HCT116 (cell line): ENCODE results near the gene C3orf85. TPM values are rescaled to one million over a fixed set of nuclear protein-coding genes. Genes with fewer than 3 reads are reported as not detected.

Experiments
- ATAC-seq: fragments of 200-7000 bp; cut with Tn5 transposase; 2 replicates; pipeline ENCODE4 v1.9.1; 2020; ENCODE audit warnings: mild to moderate bottlenecking, moderate library complexity
- BruUV-seq: library from RNA; stranded (reverse); fragments of 400-500 nt; replicated peaks from 2 replicates; lab custom pipeline; 2021; lab: Mats Ljungman, UMichigan
- CTCF ChIA-PET: fragments of 300-600 bp; sonication (Branson Sonifier 250); formaldehyde crosslinking; loops from one replicate; lab custom pipeline; 2021; ENCODE audit warnings: antibody characterized with exemption; lab: Charles Lee
- POLR2A ChIA-PET: fragments of 300-600, 350-600 bp; sonication (Branson Sonifier 250); formaldehyde crosslinking; loops from one replicate; lab custom pipeline; 2021; ENCODE audit warnings: antibody characterized with exemption; lab: Charles Lee
- RAD21 ChIA-PET, 2 experiments: fragments of 300-600 bp; sonication (Branson Sonifier 250); formaldehyde crosslinking; loops; one replicate each; lab custom pipeline; 2023; ENCODE audit warnings: low total read pairs in 2 of 2; ENCODE audit not compliant: uncharacterized antibody in 2 of 2, unreplicated experiment in 2 of 2, low non-redundant PET in 1 of 2; lab: Charles Lee
- DNase-seq: peaks from one replicate; pipeline ENCODE4 v3.0.0-alpha.2; 2010; ENCODE audit warnings: low read depth, low spot score
- H2AFZ ChIP-seq: fragments of 200-600 bp; shearing (Covaris generic), sonication (generic); 2 replicates; pipeline ENCODE4 v1.6.1; 2017; ENCODE audit warnings: low read depth, mixed run types, mixed read lengths, antibody characterized with exemption, low read length; ENCODE audit not compliant: poor library complexity, severe bottlenecking
- H3K27ac ChIP-seq: 2 replicates; pipeline ENCODE4 v1.5.1; 2012; ENCODE audit warnings: low read depth, low read length
- H3K27me3 ChIP-seq: fragments of 200-600 bp; sonication (generic); 2 replicates; pipeline ENCODE4 v1.6.1; 2016; ENCODE audit warnings: mixed run types, low read length, mixed read lengths; ENCODE audit not compliant: insufficient read depth
- H3K36me3 ChIP-seq, 2 experiments: fragments of 200-500 bp in 1 of 2; fragments of 200-600 bp in 1 of 2; sonication (Bioruptor generic) in 1 of 2; sonication (generic) in 1 of 2; 2 replicates each; pipeline versions ENCODE4 v1.5.1 to v1.6.1; 2014 to 2016; ENCODE audit warnings: low read length in 2 of 2, inconsistent platforms in 1 of 2, mixed read lengths in 1 of 2, mixed run types in 1 of 2; ENCODE audit not compliant: insufficient read depth in 2 of 2, control insufficient read depth in 1 of 2
- H3K4me1 ChIP-seq, 2 experiments: fragments of 200-600 bp in 1 of 2; sonication (generic) in 1 of 2; 2 replicates each; pipeline versions ENCODE4 v1.5.1 to v1.6.1; 2012 to 2017; ENCODE audit warnings: low read length in 2 of 2, inconsistent platforms in 1 of 2, mild to moderate bottlenecking in 1 of 2, mixed read lengths in 1 of 2, mixed run types in 1 of 2, moderate library complexity in 1 of 2; ENCODE audit not compliant: insufficient read depth in 2 of 2, control insufficient read depth in 1 of 2
- H3K4me2 ChIP-seq: fragments of 200-600 bp; sonication (generic); 2 replicates; pipeline ENCODE4 v1.6.1; 2017; ENCODE audit warnings: mixed run types, low read length, mixed read lengths
- H3K4me3 ChIP-seq, 2 experiments: fragments of 200-600 bp in 1 of 2; sonication (generic) in 1 of 2; replicated peaks in 1 of 2; 2 replicates each; pipeline ENCODE4 v1.5.1; 2011 to 2016; ENCODE audit warnings: low read length in 2 of 2, control low read depth in 1 of 2, low read depth in 1 of 2, mild to moderate bottlenecking in 1 of 2, mixed read lengths in 1 of 2, mixed run types in 1 of 2
- H3K79me2 ChIP-seq: fragments of 200-600 bp; sonication (generic); 2 replicates; pipeline ENCODE4 v1.6.1; 2017; ENCODE audit warnings: mild to moderate bottlenecking, mixed run types, low read length, moderate library complexity, mixed read lengths; ENCODE audit not compliant: insufficient read depth
- H3K9ac ChIP-seq: fragments of 200-600 bp; sonication (generic); 2 replicates; pipeline ENCODE4 v1.6.1; 2016; ENCODE audit warnings: low read length, mixed read lengths
- H3K9me2 ChIP-seq: fragments of 200-600 bp; sonication (generic), shearing (Covaris generic); 2 replicates; pipeline ENCODE4 v1.6.1; 2017; ENCODE audit warnings: mixed run types, mild to moderate bottlenecking, moderate library complexity; ENCODE audit not compliant: insufficient read depth
- H3K9me3 ChIP-seq, 2 experiments: fragments of 200-500 bp in 1 of 2; fragments of 200-600 bp in 1 of 2; sonication (Bioruptor generic) in 1 of 2; sonication (generic) in 1 of 2; 2 replicates each; pipeline ENCODE4 v1.6.1; 2014 to 2017; ENCODE audit warnings: low read length in 2 of 2, mixed read lengths in 2 of 2, inconsistent platforms in 1 of 2, low read depth in 1 of 2, mild to moderate bottlenecking in 1 of 2, mixed run types in 1 of 2, moderate library complexity in 1 of 2; ENCODE audit not compliant: control insufficient read depth in 1 of 2, insufficient read depth in 1 of 2
- H4K20me1 ChIP-seq: fragments of 200-600 bp; sonication (generic), shearing (Covaris generic); 2 replicates; pipeline ENCODE4 v1.6.1; 2017; ENCODE audit warnings: mixed run types, mild to moderate bottlenecking, moderate library complexity; ENCODE audit not compliant: insufficient read depth
- ATF3 ChIP-seq: IDR thresholded peaks from 2 replicates; pipeline ENCODE4 v1.6.1; 2012
- CBX3 ChIP-seq: IDR thresholded peaks from 2 replicates; pipeline ENCODE4 v1.6.1; 2012; ENCODE audit warnings: low read depth
- EGR1 ChIP-seq: IDR thresholded peaks from 2 replicates; pipeline ENCODE4 v1.6.1; 2012; ENCODE audit warnings: low read depth
- EZH2 ChIP-seq: fragments of 200-600 bp; sonication (generic); IDR thresholded peaks from 2 replicates; pipeline ENCODE4 v1.6.1; 2017; ENCODE audit warnings: antibody characterized with exemption, mixed run types
- EZH2phosphoT487 ChIP-seq: fragments of 200-600 bp; IDR thresholded peaks from 2 replicates; pipeline ENCODE4 v1.6.1; 2018; ENCODE audit warnings: antibody characterized with exemption, borderline replicate concordance
- FOSL1 ChIP-seq: IDR thresholded peaks from 2 replicates; pipeline ENCODE4 v1.6.1; 2012; ENCODE audit warnings: low read depth
- JUND ChIP-seq: IDR thresholded peaks from 2 replicates; pipeline ENCODE4 v1.6.1; 2012
- POLR2A ChIP-seq: IDR thresholded peaks from 2 replicates; pipeline ENCODE4 v1.7.0; 2011; ENCODE audit warnings: borderline replicate concordance; ENCODE audit not compliant: insufficient read depth, insufficient read length; ENCODE audit errors: extremely low read depth
- POLR2AphosphoS5 ChIP-seq: IDR thresholded peaks from 2 replicates; pipeline ENCODE4 v1.6.1; 2011; ENCODE audit warnings: mild to moderate bottlenecking, low read depth, low read length, moderate library complexity
- RAD21 ChIP-seq: IDR thresholded peaks from 2 replicates; pipeline ENCODE4 v1.6.1; 2012; ENCODE audit warnings: low read depth, mild to moderate bottlenecking
- SIN3A ChIP-seq: IDR thresholded peaks from 2 replicates; pipeline ENCODE4 v1.6.1; 2012; ENCODE audit warnings: low read depth
- SP1 ChIP-seq: IDR thresholded peaks from 2 replicates; pipeline ENCODE4 v1.6.1; 2012; ENCODE audit warnings: low read depth
- SRF ChIP-seq: IDR thresholded peaks from 2 replicates; pipeline ENCODE4 v1.6.1; 2012; ENCODE audit warnings: low read depth
- TCF7L2 ChIP-seq: IDR thresholded peaks from 2 replicates; pipeline ENCODE4 v1.7.0; 2011; ENCODE audit warnings: borderline replicate concordance, inconsistent platforms; ENCODE audit not compliant: insufficient read depth, insufficient read length; ENCODE audit errors: extremely low read depth
- YY1 ChIP-seq: IDR thresholded peaks from 2 replicates; pipeline ENCODE4 v1.6.1; 2011; ENCODE audit warnings: low read length, low read depth, moderate library complexity, mild to moderate bottlenecking; ENCODE audit not compliant: insufficient replicate concordance; ENCODE audit errors: extremely low read depth
- ZBTB33 ChIP-seq: IDR thresholded peaks from 2 replicates; pipeline ENCODE4 v1.6.1; 2011; ENCODE audit warnings: mild to moderate bottlenecking, low read length, moderate library complexity; ENCODE audit not compliant: insufficient replicate concordance; ENCODE audit errors: extremely low read depth
- intact Hi-C: fragments of 100-400 bp; cut with micrococcal nuclease; formaldehyde crosslinking; loops from 2 replicates; pipeline ENCODE4 v1.10.0; 2022
- total RNA-seq: library from RNA; stranded (reverse); gene quantifications from one replicate; pipeline ENCODE4 v1.2.1, GENCODE V29; 2021; ENCODE audit not compliant: unreplicated experiment
- TF ChIP-seq, protein P1 (sequence below): IDR thresholded peaks from 2 replicates; pipeline ENCODE4 v1.6.1; 2012
- TF ChIP-seq, protein P2 (sequence below), 3 experiments: fragments of 200-600 bp in 1 of 3; sonication (generic) in 1 of 3; IDR thresholded peaks in 2 of 3; conservative IDR thresholded peaks in 1 of 3; 2 replicates each; pipeline ENCODE4 v1.5.1; 2012 to 2017; ENCODE audit warnings: low read depth in 2 of 3, low read length in 2 of 3, antibody characterized with exemption in 1 of 3, borderline replicate concordance in 1 of 3, control low read depth in 1 of 3, mild to moderate bottlenecking in 1 of 3, mixed read lengths in 1 of 3, mixed run types in 1 of 3, moderate library complexity in 1 of 3; ENCODE audit not compliant: insufficient read depth in 1 of 3

The C3orf85 gene
- total RNA-seq, 1 experiment from 2014 or later, result not detected

GRCh38 chr3:109171479-109171878 is 35.0 kb downstream of the C3orf85 start:
- intact Hi-C loops, result no loop called here
- ChIA-PET RAD21 (no interaction called here), POLR2A (no interaction called here), CTCF (no interaction called here)
- H3K4me1 ChIP-seq, result peaks cover 0 to 4% of the 10 kb centered on the region in 2 experiments; a peak in 1 of 4 replicates
- TF ChIP-seq EGR1 (no peak), SIN3A (no peak), RAD21 (no peak), ATF3 (no peak), EZH2 (no peak), TCF7L2 (no peak), JUND (no peak), POLR2A (no peak), EZH2phosphoT487 (no peak), ZBTB33 (no peak), SP1 (no peak), YY1 (no peak), CBX3 (no peak), SRF (no peak), POLR2AphosphoS5 (no peak), FOSL1 (no peak)
- TF ChIP-seq, protein P1, sequence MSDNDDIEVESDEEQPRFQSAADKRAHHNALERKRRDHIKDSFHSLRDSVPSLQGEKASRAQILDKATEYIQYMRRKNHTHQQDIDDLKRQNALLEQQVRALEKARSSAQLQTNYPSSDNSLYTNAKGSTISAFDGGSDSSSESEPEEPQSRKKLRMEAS, result no peak
- TF ChIP-seq, protein P2, sequence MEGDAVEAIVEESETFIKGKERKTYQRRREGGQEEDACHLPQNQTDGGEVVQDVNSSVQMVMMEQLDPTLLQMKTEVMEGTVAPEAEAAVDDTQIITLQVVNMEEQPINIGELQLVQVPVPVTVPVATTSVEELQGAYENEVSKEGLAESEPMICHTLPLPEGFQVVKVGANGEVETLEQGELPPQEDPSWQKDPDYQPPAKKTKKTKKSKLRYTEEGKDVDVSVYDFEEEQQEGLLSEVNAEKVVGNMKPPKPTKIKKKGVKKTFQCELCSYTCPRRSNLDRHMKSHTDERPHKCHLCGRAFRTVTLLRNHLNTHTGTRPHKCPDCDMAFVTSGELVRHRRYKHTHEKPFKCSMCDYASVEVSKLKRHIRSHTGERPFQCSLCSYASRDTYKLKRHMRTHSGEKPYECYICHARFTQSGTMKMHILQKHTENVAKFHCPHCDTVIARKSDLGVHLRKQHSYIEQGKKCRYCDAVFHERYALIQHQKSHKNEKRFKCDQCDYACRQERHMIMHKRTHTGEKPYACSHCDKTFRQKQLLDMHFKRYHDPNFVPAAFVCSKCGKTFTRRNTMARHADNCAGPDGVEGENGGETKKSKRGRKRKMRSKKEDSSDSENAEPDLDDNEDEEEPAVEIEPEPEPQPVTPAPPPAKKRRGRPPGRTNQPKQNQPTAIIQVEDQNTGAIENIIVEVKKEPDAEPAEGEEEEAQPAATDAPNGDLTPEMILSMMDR (IDR thresholded peaks at IDR 0.05 in 2 of 3, conservative IDR thresholded peaks at IDR 0.05 in 1 of 3; ENCODE audit: borderline replicate concordance in 1 of 3, insufficient read depth in 1 of 3, low read depth in 2 of 3, low read length in 2 of 3), result no peak
- H3K9me3 ChIP-seq, result no peaks in the 10 kb centered on the region
- no peaks in the 10 kb centered on the region for H3K36me3 ChIP-seq
- H3K9ac ChIP-seq, result no peak overlapping the region
- no peak overlapping the region for H3K27ac ChIP-seq
- BruUV-seq, result no TSS peak
- H3K27me3 ChIP-seq, result no peaks in the 10 kb centered on the region
- H3K4me3 ChIP-seq, result no peak overlapping the region
- no peak for DNase-seq
- ATAC-seq, result no peak
- no peaks in the 10 kb centered on the region for H4K20me1 ChIP-seq
- no peaks in the 10 kb centered on the region for H3K9me2 ChIP-seq
- no peak overlapping the region for H3K4me2 ChIP-seq
- H2AFZ ChIP-seq, result no peak overlapping the region
- H3K79me2 ChIP-seq, result no peaks in the 10 kb centered on the region
